PFSK-1 (cell line): ENCODE measurements around the gene HS3ST3A1.

Experiments used
- FOXP2 ChIP-seq: optimal IDR thresholded peaks from 2 replicates; pipeline ENCODE3; 2011; ENCODE audit warnings: borderline replicate concordance, control low read depth, inconsistent platforms; ENCODE audit not compliant: insufficient read depth; ENCODE audit errors: extremely low read length, extremely low read depth
- POLR2AphosphoS5 ChIP-seq: IDR thresholded peaks from 2 replicates; pipeline ENCODE4 v1.6.1; 2012; ENCODE audit warnings: low read depth, mild to moderate bottlenecking, control low read depth, low read length, moderate library complexity
- REST ChIP-seq, 2 experiments: IDR thresholded peaks; 2 replicates each; pipeline versions ENCODE4 v1.6.1 to v1.8.0; 2011 to 2012; ENCODE audit warnings: low read depth in 2 of 2, low read length in 2 of 2, control low read depth in 1 of 2, inconsistent platforms in 1 of 2, mild to moderate bottlenecking in 1 of 2, moderate library complexity in 1 of 2; ENCODE audit not compliant: insufficient read depth in 1 of 2
- SIN3A ChIP-seq: IDR thresholded peaks from 2 replicates; pipeline ENCODE4 v1.6.1; 2012; ENCODE audit warnings: mild to moderate bottlenecking, low read length, moderate library complexity, borderline replicate concordance; ENCODE audit not compliant: insufficient read depth
- TAF1 ChIP-seq: IDR thresholded peaks from 2 replicates; pipeline ENCODE4 v1.6.1; 2012; ENCODE audit warnings: low read length, control low read depth, borderline replicate concordance; ENCODE audit not compliant: insufficient read depth

HS3ST3A1 gene

GRCh38 chr17:13490906-13491482, 110.7 kb downstream of the HS3ST3A1 start:
- TF ChIP-seq REST (IDR thresholded peaks at IDR 0.05; ENCODE audit: insufficient read depth in 1 of 2, low read depth in 2 of 2, low read length in 2 of 2): no peak
- TF ChIP-seq SIN3A: no peak

- no peak for TF ChIP-seq FOXP2
- no peak for TF ChIP-seq TAF1
- no peak for TF ChIP-seq REST (IDR thresholded peaks at IDR 0.05; ENCODE audit: insufficient read depth in 1 of 2, low read depth in 2 of 2, low read length in 2 of 2)
- no peak for TF ChIP-seq POLR2AphosphoS5
Measured at GRCh38 chr17:13490427-13490826, 111.3 kb downstream of the HS3ST3A1 start.

- TF ChIP-seq FOXP2 (no peak), TAF1 (no peak)
Measured at GRCh38 chr17:13485327-13485726, 116.4 kb downstream of the HS3ST3A1 start.

GRCh38 chr17:13484020-13484419, 117.7 kb downstream of the HS3ST3A1 start:
- TF ChIP-seq TAF1 (no peak), REST (IDR thresholded peaks at IDR 0.05; ENCODE audit: insufficient read depth in 1 of 2, low read depth in 2 of 2, low read length in 2 of 2) (no peak), FOXP2 (no peak), SIN3A (no peak), POLR2AphosphoS5 (no peak)

GRCh38 chr17:13480877-13481276, 120.9 kb downstream of the HS3ST3A1 start:
- no peak for TF ChIP-seq POLR2AphosphoS5
- TF ChIP-seq SIN3A: no peak
- no peak for TF ChIP-seq TAF1
- TF ChIP-seq REST (IDR thresholded peaks at IDR 0.05; ENCODE audit: insufficient read depth in 1 of 2, low read depth in 2 of 2, low read length in 2 of 2): no peak
- TF ChIP-seq FOXP2: no peak
